Heart left ventricle (tissue), 16 donors: ENCODE results near the gene ALOX15. TPM values are rescaled to one million over a fixed set of nuclear protein-coding genes. Genes with fewer than 3 reads are reported as not detected.

ENCODE experiments used
- ATAC-seq, 4 donors: fragments of 200-7000 bp; cut with Tn5 transposase; one replicate each; pipeline ENCODE4 v1.9.1; 2020 to 2022; ENCODE audit warnings: moderate library complexity in 4 of 4, mild to moderate bottlenecking in 3 of 4, moderate number of reproducible peaks in 1 of 4
- DNase-seq, 5 donors: peaks; one replicate each; pipeline ENCODE4 v3.0.0-alpha.2; 2020
- H3K27ac ChIP-seq, 12 donors: fragments of 200-600 bp; sonication (generic) in 4 of 12; one replicate each; pipeline versions ENCODE4 v1.5.0 to v1.8.0; 2016 to 2022; ENCODE audit warnings: mild to moderate bottlenecking in 2 of 12
- H3K27me3 ChIP-seq, 9 donors: fragments of 200-600 bp; sonication (generic) in 2 of 9; one replicate each; pipeline versions ENCODE4 v1.5.1 to v1.8.0; 2016 to 2022; ENCODE audit warnings: mild to moderate bottlenecking in 3 of 9
- H3K36me3 ChIP-seq, 9 donors: fragments of 200-600 bp; sonication (generic) in 2 of 9; one replicate each; pipeline versions ENCODE4 v1.5.0 to v1.8.0; 2018 to 2022; ENCODE audit warnings: mild to moderate bottlenecking in 2 of 9
- H3K4me1 ChIP-seq, 12 donors: fragments of 200-600 bp; sonication (generic) in 4 of 12; one replicate each; pipeline versions ENCODE4 v1.5.0 to v1.8.0; 2016 to 2022; ENCODE audit warnings: mild to moderate bottlenecking in 3 of 12
- H3K4me3 ChIP-seq, 12 donors: fragments of 200-600 bp; sonication (generic) in 4 of 12; one replicate each; pipeline versions ENCODE4 v1.5.0 to v1.8.0; 2017 to 2022; ENCODE audit warnings: mild to moderate bottlenecking in 9 of 12, moderate library complexity in 4 of 12
- H3K9me3 ChIP-seq, 12 donors: fragments of 200-600 bp; sonication (generic) in 4 of 12; one replicate each; pipeline versions ENCODE4 v1.5.0 to v1.8.0; 2016 to 2022; ENCODE audit warnings: mild to moderate bottlenecking in 1 of 12
- POLR2A ChIP-seq, 2 donors: fragments of 450-650 bp; IDR thresholded peaks; one replicate each; pipeline ENCODE4 v1.6.1; 2017; ENCODE audit warnings: antibody characterized with exemption in 2 of 2, mild to moderate bottlenecking in 2 of 2, moderate library complexity in 2 of 2
- WGBS, 4 donors: extraction: QIAGEN DNeasy Blood & Tissue Kit in 2 of 4; methylation state at CpG; one replicate each; pipeline versions ENCODE4 v1.1.5 to v1.1.7; 2013 to 2018; 5-methylcytosine and 5-hydroxymethylcytosine counted together
- intact Hi-C, 10 donors: fragments of 100-400 bp; cut with DNase I; formaldehyde crosslinking; loops; one replicate each; pipeline versions ENCODE4 v1.11.1 to v1.14.2; 2022
- polyA plus RNA-seq, 2 donors: library from polyadenylated mRNA; stranded (reverse); fragments of 200-250 nt; gene quantifications; one replicate each; pipeline ENCODE4 v1.2.3, GENCODE V29; 2013
- total RNA-seq, 9 donors: library from RNA; depleted of rRNA in 2 of 9; stranded (reverse); fragments of >200 nt in 2 of 9; fragmentation: NEBNext Ultra II Directional in 3 of 9; extraction: Animal tissue kit (Norgen Biotek cat#: 25700) in 3 of 9; gene quantifications; one replicate each; pipeline versions ENCODE4 v1.1.0 to v1.2.4, GENCODE V29; 2016 to 2023
- TF ChIP-seq, protein P1 (sequence below), 12 donors: fragments of 200-600 bp; sonication (generic) in 4 of 12; IDR thresholded peaks; one replicate each; pipeline versions ENCODE4 v1.5.0 to v1.8.0; 2018 to 2022; ENCODE audit warnings: antibody characterized with exemption in 12 of 12, mild to moderate bottlenecking in 5 of 12
- donor health status: ischemic (EF 13 %, LVEDD 7.1; RV severe dilation, severe dysfunction).
- donor health status: healthy with polysubstance abuse.
- donor health status: DM: no; HTN: yes; CAD: no.
- donor health status: DM: no; HTN: no; CAD: no.
- donor health status: ischemic (EF 25% LVEDD 6.9; RV normal size, moderate dysfunction).
- donor health status: ischemic (EF 25% LVEDD 5.7; RV mildly dilated, moderate dysfunction).
- donor health status: healthy.
- donor health status: DM: yes; HTN: yes; CAD: no.
- donor health status: ischemic (EF 35%, LVEDD 5.7; RV mildly dilated, moderate dysfunction).
- donor health status: nonischemic (EF 11% LVEDD 7.7; RV severe dilation, severe dysfunction).
- donor health status: DM: yes; HTN: yes; CAD: no.
- donor health status: PGD.
- donor health status: ischemic (EF 29% LVEDD 5.4; RV normal size, mild dysfunction).
- donor health status: nonischemic (EF 23%, LVEDD 6.1; RV moderate dilation, normal function).

The ALOX15 gene
- total and polyA plus RNA-seq, 11 donors = 0.23 to 62.4 (median 0.38) TPM; not detected in 5

DNA sequence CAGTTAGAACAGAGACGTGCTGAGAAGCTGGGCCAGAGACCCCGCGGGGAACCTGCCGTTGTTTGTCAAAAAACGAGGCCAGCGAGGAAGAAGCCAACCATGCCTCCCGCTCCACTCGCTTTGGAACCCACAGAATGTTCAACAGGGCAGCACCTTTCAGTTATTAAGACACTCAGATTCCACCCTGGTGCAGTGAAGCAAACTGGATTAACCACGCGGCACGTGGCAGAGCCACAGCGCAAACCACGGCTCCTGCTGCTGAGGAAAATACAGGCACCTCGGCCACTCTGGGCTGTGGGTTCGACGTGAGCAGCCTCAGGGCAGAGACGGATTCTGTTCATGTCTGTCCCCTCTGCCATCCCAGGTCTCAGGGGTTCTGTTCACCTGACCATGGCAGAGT is 24.4 kb downstream of the ALOX15 start:
- intact Hi-C loops = no loop called here
- no peak for TF ChIP-seq POLR2A (IDR thresholded peaks at IDR 0.05)
- TF ChIP-seq, protein P1, sequence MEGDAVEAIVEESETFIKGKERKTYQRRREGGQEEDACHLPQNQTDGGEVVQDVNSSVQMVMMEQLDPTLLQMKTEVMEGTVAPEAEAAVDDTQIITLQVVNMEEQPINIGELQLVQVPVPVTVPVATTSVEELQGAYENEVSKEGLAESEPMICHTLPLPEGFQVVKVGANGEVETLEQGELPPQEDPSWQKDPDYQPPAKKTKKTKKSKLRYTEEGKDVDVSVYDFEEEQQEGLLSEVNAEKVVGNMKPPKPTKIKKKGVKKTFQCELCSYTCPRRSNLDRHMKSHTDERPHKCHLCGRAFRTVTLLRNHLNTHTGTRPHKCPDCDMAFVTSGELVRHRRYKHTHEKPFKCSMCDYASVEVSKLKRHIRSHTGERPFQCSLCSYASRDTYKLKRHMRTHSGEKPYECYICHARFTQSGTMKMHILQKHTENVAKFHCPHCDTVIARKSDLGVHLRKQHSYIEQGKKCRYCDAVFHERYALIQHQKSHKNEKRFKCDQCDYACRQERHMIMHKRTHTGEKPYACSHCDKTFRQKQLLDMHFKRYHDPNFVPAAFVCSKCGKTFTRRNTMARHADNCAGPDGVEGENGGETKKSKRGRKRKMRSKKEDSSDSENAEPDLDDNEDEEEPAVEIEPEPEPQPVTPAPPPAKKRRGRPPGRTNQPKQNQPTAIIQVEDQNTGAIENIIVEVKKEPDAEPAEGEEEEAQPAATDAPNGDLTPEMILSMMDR (IDR thresholded peaks at IDR 0.05) = no peak
- Histone ChIP-seq H3K36me3 (no peaks in the 10 kb centered on the region), H3K4me1 (no peaks in the 10 kb centered on the region), H3K4me3 (no peak overlapping the region), H3K27me3 (peaks cover 0 to 6% (median 0%) of the 10 kb centered on the region in 9 donors), H3K9me3 (peaks cover 0 to 8% (median 3%) of the 10 kb centered on the region in 12 donors), H3K27ac (no peak overlapping the region)
- DNase-seq = no peak
- WGBS, 4 donors = 89 to 91% (median 90%) methylated on average over 17 of the region's 17 CpGs
- ATAC-seq = no peak

DNA sequence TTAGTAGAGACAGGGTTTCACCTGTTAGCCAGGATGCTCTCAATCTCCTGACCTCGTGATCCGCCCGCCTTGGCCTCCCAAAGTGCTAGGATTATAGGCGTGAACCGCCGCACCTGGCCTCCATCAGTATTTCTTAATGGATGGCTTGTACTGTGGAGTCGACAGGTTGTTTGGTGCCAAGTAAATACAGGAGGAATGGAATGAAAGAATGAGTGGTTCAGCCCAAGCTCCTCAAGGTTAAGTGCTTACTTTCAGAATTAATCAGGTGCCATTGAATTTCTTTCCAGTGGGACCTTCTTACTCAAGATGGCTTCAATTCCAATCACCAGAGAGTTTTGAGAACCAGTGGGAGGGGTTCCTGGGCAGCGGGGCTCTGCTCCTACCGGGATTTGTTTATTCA is 25.0 kb downstream of the ALOX15 start:
- TF ChIP-seq, protein P1 (IDR thresholded peaks at IDR 0.05) = no peak
- no peak for TF ChIP-seq POLR2A (IDR thresholded peaks at IDR 0.05)
- WGBS, 4 donors = 81 to 88% (median 85%) methylated on average over 9 of the region's 9 CpGs
- no peak for ATAC-seq
- H3K4me1 ChIP-seq = no peaks in the 10 kb centered on the region
- peak in 1 of 5 donors; percentile 5 for DNase-seq
- intact Hi-C loops = no loop called here
- peaks cover 0 to 6% (median 0%) of the 10 kb centered on the region in 9 donors for H3K27me3 ChIP-seq
- H3K9me3 ChIP-seq = peaks cover 0 to 2% (median 0%) of the 10 kb centered on the region in 12 donors
- no peak overlapping the region for H3K4me3 ChIP-seq
- no peak overlapping the region for H3K27ac ChIP-seq
- H3K36me3 ChIP-seq = no peaks in the 10 kb centered on the region

DNA sequence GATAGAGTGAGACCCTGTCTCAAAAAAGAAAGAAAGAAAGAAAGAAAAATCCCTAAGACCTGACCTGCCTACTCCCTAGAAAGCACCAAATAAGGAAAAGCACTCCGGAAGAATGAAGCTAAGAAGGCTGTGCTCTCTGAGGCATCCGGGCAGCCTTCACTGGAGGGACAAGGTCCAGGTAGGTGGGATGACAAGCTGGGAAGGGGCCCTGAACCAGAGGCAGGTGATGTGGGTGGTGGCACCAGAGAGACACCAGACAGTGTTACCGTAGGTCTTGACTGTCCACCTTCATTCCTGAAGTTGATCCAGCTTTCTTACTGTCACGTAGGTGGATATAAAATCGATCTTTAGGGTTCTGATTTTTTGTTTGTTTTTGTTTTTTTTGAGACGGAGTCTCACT is 30.8 kb downstream of the ALOX15 start:
- Histone ChIP-seq H3K36me3 (no peaks in the 10 kb centered on the region), H3K27me3 (no peaks in the 10 kb centered on the region), H3K4me3 (no peak overlapping the region), H3K4me1 (peaks cover 0 to 27% (median 10%) of the 10 kb centered on the region in 12 donors), H3K27ac (no peak overlapping the region), H3K9me3 (no peaks in the 10 kb centered on the region)
- ATAC-seq (no peak), DNase-seq (no peak)
- WGBS, 4 donors = 89 to 95% (median 93%) methylated on average over 6 of the region's 6 CpGs
- TF ChIP-seq, protein P1 (IDR thresholded peaks at IDR 0.05) = no peak
- no peak for TF ChIP-seq POLR2A (IDR thresholded peaks at IDR 0.05)
- intact Hi-C loops = no loop called here

DNA sequence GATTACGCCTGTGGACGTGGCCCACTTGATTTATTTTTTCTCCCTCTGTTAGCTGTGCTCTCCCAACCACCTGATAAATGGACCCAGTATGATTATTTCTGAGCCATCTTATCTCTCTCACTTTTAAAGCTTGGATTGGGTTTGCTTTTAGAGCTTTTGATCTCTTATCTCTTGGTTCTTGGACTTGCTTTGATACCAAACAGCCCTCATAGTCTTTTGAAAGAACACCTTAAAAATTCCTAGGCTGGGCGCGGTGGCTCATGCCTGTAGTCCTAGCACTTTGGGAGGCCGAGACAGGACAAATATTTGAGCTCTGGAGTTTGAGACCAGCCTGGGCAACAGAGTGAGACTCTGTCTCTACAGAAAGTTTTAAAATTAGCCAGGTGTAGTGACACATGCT is 31.3 kb downstream of the ALOX15 start:
- no peak for ATAC-seq
- no peaks in the 10 kb centered on the region for H3K27me3 ChIP-seq
- peaks cover 0 to 32% (median 10%) of the 10 kb centered on the region in 12 donors for H3K4me1 ChIP-seq
- no peak for TF ChIP-seq POLR2A (IDR thresholded peaks at IDR 0.05)
- TF ChIP-seq, protein P1 (IDR thresholded peaks at IDR 0.05) = no peak
- no peak for DNase-seq
- no peaks in the 10 kb centered on the region for H3K9me3 ChIP-seq
- no peaks in the 10 kb centered on the region for H3K36me3 ChIP-seq
- WGBS, 4 donors = 91 to 96% (median 92%) methylated on average over 5 of the region's 5 CpGs
- no peak overlapping the region for H3K4me3 ChIP-seq
- H3K27ac ChIP-seq = no peak overlapping the region
- intact Hi-C loops = no loop called here
